Kidney glomerular epithelial cell (primary cell): ENCODE data around the gene MRPL16.

Experiments used
- DNase-seq: peaks from one replicate; lab custom pipeline; 2025; lab: John Stamatoyannopoulos, UW

Gene MRPL16

DNA sequence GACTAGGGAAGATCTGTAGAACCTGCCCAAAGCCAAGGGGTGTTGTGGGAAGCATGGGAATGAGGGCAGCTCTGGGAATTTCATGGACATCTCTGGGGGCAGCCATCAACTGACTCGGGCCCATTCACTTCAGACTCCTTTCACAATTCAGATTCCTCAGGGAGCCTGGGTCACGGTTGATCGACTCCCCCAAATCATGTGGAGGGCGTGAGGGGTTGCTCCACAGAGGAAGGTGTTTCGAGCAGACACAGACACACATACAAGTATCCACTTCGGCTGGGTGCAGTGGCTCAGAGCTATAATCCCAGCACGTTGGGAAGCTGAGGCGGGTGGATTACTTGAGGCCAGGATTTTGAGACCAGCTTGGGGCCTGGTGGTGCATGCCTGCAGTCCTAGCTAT is 39.7 kb downstream of the MRPL16 start:
- DNase-seq, result no peak

DNA sequence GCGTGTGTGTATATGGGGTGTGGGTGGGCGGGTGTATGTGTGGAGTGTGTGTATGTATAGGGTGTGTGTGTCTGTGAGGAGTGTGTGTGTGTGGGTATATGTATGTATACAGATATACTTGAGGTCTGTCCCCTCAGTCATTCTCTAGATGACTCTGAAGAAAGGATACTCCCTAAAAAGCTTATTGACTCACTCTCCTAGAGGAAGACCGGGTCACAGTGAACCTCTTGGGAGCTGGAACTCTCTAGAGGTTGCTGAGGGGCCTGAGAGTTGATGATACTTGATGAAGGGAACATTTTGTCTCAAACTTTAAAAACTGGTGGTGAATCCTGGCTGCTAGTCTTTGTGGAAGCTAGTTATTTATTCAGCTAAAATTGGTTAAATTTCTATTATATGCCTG is 40.3 kb downstream of the MRPL16 start:
- DNase-seq, result no peak

DNA sequence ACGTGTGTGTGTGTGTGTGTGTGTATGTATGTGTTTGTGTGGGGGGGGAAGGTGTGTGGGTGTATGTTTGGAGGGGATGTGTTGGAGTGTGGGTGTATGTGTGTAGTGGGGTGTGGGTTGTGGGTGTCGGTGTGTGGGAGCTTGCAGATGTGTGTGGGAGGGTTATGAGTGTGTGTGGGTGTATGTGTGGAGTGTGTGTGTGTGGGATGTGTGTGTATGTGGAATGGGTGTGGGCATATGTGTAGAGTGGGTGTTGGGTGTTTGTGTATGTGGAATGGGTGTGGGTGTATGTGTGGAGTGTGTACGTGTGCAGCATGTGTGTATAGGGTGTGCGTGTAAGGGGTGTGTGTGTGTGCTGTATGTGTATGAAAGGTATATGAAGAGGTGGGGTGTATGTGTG is 40.8 kb downstream of the MRPL16 start:
- no peak for DNase-seq

DNA sequence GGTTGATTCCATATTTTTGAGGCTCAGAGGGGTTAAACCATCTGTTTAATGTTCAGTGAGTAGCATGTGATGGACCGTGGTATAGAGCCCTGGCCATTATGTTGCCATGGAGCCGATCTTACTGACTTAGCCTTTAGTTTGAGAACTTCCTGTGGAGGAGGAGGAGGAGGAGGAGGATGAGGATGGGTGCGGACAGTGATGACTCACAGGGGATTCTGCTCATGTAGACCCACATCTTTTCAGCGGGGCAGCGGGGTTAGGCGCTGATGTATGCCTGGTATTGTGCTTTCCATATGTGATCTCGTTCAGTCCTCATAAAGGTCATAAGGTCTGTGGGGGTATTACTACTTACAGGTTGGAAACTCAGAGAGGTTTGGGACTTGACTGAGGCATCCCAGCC is 41.5 kb downstream of the MRPL16 start:
- DNase-seq, result no peak

DNA sequence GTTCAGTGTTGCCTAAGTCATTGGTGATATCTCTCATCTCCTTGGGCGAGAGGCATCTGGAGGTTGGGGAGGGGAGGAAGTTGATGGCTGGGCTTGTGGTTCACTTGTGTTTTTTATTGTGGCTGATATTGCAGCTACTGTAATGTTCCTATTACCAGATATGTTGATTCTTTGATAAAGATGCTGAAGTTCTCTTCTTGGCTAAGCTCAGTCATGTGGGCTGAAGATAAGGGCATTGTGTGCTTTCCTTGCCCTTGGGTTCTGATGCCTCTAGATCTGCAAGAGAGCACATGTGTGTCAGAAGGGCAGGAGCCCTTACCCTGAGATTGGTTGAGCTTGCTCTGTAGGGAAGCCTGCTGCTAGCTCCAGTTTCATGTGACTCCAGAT is 43.4 kb downstream of the MRPL16 start:
- no peak for DNase-seq

DNA sequence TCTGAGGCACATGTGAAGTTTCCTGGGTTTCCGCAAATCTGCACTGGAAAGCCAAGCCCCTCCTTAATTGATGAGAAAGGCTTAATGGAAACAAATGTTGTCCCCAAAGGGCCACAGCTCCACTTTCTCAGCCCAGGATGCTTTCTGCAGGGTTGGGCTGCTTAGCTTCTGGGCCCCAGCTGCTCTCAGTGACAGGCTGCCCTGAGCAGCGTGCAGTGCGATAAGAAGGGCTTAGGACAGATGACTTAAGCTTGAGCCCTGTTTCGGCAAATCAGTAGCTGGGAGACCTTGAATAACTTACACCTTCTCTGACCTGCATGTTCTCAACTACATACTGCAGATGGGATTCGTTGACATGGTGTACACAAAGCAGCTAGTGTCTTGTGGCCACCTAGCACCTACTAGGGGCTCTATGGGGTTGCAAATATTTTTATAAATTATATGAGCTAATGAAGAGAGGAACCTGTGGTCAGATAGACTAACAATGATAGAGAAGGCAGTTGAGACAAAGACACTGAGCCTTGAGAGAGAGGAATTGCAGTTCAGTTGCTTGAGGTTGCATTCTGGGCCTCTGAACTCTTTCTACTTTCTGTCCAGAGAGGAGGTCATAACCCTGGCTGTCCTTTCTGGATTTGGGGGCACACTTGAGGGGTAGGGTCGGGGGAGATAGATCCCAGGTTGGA is 43.9 kb downstream of the MRPL16 start:
- DNase-seq, result no peak

DNA sequence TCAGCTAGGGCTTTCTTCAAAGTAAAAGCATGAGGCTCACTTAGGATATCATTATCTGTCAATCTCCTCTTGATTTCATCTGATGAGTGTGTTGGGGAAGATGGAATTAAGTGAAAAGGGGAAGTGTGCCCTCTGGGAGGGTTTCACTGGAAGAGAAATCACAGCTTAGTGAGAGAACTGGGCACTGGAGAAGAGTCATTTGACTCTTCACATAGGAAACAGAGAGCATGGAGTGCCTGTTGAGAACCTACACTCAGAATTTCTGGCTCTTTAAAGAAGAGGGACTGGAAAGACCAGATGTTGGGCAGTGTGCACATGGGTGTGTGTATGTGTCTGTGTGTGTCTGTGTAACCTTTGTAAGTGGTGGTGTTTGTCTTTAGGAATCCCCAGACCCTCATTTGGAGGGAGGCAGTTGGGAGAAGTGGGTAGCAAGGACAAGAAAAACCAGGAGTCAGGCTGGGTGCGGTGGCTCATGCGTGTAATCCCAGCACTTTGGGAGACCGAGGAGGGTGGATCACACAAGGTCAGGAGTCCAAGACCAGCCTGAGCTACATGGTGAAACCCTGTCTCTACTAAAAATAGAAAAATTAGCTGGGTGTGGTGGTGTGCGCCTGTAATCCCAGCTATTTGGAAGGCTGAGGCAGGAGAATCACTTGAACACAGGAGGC is 45.4 kb downstream of the MRPL16 start:
- no peak for DNase-seq

DNA sequence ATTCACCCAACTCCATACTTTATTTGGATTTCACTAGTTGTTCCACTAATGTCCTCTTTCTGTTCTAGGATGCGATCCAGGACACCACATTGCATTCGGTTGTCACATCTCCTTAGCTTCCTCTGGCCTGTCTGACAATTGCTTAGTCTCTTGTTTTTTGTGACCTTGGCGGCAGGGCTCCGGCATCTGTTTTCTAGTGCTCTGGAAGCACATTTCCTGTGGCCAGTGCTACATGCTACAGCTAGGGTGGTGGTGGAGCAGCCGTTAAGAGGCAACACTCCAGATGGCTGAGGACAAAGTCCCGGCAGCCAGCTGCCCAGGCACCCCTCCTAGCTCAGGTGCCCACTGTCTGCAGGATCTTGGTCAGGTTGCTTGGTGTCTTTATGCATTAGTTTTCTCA is 48.6 kb downstream of the MRPL16 start:
- no peak for DNase-seq

DNA sequence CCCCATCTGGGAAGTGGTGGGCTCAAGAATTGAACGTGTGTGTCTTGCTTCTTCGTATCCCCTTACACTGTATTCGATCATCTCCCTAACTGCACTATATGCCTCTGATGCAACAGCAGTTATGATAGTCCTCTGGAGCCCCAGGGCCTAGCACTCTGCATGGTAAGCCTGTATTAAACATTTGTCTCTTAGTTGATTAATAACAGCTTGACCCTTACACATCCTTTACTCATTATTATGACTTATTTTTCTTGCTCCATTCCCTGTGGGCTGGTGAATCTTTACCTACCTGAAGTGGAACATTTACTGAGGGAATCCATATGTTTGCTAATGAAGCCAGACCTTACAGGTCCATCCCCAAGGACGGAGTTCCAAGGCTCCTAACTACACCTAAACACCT is 49.8 kb downstream of the MRPL16 start:
- DNase-seq, result no peak

DNA sequence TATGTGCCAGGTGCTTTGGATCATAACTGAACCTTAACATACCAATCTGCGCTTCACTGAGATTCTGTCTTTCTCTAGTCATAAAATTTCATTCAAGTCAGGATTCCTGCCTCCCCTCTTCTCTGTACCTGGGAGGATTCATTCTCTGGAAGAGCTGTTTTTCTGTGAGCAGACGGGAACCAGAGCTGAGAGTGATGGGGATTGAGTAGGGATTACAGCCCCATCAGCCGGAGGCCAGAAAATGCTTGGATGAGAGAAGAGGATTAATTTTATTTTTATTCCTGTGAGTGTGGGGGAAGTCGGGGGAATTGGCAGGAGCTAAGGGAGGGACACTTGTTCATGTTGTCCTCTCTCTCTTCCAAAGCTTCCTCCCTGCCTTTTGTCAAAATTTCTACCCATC is 50.7 kb downstream of the MRPL16 start:
- DNase-seq, result no peak

DNA sequence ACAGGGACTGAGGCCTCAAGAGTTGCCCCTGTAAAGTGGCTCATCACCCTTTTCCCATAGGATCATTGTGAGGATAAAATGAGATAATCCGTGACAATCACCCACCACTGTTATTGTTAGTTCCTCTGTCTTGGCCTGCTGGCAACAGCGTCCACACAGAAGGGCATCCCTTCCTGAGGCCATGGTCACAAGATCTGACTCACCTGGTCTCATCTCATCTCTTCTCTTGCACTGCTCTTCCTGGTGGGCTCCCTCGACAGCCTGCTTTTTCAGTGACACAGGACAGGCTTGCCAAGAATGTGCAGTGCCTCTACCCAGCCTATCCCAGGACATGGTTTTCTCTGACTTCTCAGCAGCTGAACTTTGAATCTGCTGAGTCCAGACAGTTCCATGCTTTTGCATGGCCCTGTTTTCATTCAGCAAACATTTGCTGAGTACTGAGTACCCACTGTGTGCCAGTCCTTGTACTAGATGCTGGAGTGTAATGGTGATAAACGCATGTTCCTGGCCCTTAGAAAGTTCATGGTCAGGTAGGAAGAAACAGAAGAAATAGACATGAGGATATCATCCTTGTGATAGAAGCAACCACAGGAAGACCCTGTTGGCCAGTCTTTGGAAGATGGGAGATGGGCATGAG is 52.1 kb downstream of the MRPL16 start:
- DNase-seq, result no peak

DNA sequence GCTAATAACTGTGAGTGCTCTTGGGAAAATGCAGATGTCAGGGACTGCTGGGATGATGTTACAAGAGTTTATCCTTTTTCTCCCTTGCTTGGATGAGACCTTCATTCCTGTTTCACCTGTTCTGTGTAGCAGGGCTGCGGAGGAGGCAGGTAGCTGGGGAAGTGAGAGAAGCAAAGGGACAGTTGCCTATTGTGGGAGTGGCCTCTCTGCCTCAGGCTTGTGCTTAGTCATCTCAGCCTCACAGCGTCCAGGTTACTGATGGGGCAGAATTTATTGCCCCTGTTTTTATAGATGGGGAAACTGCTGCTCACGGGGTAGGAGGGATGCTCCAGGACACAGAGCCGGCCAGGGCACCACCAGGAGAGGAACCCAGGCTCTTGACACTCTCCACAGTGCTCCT is 53.7 kb downstream of the MRPL16 start:
- DNase-seq, result peak; percentile 35

DNA sequence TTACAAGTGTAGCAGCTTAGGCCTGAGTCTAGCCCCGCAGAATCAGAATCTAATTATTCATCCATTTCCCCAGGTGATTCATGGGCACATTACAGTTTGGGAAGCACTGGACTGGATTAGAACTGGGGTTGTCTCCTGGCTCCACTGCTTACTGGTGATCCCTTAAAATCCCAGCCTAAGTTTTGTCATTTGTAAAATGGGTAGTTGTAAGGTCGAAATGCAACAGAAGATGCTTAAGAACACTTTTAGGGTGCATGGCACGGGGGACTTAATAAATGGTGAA is 54.1 kb downstream of the MRPL16 start:
- DNase-seq, result peak; percentile 30
